GM21381 (cell line): ENCODE data around the gene ESYT1.

Source experiments
- ATAC-seq: cut with Tn5 transposase; IDR thresholded peaks from one replicate; pipeline ENCODE4 v1.9.1; 2021; ENCODE audit warnings: mild to moderate bottlenecking, moderate library complexity; ENCODE audit not compliant: unreplicated experiment

The ESYT1 gene

DNA sequence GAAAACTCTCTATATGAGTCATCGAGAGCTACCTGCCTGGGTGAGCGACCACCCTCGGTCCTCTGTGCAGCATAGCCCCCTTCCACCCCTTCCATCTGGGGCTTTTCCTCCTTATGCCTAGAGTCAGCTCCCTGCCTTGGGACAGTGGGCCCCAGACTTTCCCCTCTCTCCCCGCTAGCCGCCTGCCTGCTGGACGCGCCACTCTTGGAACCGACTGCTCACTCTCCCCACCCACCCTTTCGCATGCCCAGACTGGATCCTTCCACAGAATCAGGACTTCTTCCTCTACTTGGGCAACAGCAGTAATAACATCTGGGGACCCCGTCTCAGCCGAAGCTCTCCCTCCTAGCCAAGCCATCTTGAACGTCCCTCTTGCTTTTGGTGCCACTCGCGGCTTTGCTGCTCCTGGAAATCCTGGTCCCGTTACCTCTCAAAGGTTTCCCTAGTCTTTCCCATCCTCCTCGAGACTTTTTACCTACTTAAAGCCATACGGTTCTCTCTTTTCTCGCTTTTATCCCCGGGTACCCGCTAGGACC lies 671 bp downstream of the ESYT1 start:
- ATAC-seq, result no peak

DNA sequence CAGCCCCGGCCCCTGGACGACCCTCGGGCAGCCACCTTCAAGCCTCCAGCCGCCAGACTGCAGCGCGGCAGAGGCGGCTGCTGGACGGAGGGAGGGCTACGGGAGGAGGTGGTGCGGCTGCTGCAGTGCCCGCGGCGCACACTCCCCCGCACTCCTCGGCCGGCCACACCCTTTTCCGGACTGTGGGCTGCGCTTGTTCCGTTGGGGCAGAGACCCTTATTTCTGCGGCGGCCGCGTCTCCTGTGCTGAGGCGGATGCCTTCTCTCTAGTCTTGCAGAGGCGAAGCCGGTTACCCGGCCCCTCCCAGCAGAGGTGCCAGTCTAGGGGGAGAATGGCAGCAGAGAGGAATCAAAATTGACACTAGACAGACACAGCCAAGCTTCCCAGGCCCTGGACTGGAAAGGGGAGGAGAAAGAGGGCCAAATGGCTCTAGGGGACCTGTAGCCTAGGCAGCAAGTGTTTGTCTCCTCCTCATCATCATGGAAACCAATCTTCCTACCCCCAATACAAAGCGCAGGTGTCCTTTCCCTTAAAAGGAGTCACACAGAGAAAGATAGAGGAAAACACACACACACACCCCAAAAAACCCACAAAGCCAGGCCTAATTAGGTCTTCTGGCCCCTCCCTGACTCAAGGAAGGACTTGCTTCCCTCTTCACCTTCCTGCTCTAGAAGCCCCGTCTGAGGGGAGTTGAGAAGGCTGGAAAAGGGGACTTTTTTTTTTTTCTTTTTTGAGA lies 1.3 kb downstream of the ESYT1 start:
- peak; percentile 28 for ATAC-seq

DNA sequence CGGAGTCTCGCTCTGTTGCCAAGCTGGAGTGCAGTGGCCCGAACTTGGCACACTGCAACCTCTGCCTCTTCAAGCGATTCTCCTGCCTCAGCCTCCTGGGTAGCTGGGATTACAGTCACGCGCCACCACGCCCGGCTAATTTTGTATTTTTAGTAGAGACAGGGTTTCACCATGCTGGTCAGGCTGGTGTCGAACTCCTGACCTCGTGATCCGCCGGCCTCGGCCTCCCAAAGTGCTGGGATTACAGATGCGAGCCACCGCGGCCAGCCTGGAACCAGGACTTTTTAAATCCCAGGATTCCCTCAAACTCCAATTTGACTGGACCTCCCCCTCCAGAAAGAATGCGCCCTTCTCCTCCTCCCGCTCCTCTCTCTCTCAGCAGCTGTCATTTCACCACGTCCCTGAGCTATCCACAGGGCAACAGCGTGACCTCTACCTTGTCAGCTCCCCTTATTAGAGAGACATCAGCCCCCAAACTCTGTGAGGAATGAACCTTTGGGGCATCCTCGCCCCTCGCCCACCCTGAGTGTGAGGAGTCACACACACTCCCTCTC lies 2.0 kb downstream of the ESYT1 start:
- no peak for ATAC-seq

DNA sequence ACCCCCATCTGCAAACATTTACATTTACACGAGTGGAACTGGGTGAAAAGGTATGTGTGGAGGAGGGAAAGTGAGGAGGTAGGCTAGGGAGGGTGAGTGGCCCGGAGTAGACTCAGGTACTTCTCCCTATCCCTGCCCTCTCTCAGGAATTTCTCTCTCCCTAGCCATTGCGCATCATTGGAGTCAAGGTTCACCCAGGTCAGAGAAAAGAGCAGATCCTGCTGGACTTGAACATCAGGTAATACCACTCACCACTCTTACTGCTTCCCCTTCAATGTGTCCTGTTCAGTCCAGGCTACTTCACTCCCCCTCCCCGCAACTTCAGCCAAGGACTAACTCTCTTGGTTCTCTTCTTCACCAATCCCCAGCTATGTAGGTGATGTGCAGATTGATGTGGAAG lies 2.8 kb downstream of the ESYT1 start:
- ATAC-seq, result no peak

DNA sequence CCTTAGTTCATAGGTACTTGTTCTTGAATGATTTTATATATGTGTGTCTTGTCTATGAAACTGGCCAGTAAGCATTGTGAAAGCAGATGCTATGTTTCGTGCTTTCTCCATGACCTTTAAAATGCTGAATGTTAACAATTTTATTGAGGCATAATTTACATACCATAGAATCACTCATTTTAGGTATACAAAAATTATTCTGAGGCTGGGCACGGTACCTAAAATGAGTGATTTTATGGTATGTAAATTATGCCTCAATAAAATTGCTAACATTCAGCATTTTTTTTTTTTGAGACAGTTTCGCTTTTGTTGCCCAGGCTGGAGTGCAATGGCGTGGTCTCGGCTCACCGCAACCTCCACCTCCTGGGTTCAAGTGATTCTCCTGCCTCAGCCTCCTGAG lies 6.8 kb downstream of the ESYT1 start:
- no peak for ATAC-seq

DNA sequence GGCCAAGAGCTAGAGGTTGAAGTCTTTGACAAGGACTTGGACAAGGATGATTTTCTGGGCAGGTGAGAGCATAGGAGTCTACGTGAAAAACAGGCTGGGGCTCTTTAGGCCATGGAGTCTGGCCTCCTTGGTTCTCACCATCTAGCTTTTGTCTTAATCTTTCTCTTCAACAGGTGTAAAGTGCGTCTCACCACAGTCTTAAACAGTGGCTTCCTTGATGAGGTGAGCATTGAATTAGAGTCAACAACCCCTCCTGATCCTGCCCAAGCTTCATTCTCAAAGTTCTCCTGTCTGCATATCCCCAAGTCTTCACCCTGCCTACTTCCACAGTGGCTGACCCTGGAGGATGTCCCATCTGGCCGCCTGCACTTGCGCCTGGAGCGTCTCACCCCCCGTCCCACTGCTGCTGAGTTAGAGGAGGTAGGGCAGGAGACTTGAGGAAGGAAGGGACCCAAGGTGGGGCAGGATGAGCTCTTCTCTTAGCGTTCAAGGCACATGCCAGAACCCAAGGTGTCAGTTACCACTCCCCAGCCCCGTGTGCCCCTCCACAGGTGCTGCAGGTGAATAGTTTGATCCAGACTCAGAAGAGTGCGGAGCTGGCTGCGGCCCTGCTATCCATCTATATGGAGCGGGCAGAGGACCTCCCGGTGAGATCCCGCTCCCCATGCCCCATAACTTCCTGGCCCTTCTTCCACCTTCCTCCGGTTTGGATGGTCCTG lies 9.9 kb downstream of the ESYT1 start:
- ATAC-seq, result no peak

DNA sequence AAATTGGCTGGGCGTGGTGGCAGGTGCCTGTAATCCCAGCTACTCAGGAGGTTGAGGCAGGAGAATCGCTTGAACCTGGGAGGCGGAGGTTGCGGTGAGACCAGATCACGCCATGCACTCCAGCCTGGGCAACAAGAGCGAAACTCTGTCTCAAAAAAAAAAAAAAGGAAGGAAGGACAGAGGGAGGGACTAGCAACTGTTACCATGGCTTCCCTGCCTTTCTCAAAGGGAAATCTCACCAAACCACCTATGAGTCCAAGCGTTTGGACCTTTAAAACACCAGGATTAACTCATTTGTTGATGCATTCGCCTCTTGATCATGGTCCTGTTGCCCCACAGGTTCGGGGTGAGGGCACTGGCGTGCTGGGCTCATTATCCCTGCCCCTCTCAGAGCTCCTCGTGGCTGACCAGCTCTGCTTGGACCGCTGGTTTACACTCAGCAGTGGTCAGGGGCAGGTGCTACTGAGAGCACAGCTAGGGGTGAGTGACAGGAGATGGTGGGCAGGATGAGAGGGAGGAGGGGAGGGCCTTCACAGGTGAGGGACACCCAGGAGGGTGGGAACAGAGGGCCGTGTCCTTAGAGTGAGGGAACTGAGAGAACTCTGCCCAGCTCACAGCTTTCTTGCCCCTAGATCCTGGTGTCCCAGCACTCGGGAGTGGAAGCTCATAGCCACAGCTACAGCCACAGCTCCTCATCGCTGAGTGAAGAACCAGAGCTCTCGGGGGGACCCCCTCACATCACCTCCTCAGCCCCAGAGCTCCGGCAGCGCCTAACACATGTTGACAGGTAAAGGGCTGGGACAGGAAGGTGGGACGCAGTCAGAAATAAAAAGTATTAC lies 14.1 kb downstream of the ESYT1 start:
- ATAC-seq, result no peak

DNA sequence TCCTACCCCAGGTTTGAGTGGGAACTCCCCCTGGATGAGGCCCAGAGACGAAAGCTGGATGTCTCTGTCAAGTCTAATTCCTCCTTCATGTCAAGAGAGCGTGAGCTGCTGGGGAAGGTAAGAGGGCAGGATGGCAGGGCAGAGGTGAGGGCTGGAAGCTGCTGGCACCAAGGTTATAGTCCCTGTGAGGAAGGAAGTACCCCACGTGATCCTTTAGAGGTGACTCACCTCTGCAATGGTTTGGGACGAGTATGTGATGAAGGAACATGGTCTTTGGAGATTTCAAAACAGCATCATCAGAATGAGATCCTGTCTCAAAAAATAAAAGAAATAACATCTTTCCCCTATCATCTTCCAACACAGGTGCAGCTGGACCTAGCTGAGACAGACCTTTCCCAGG lies 15.2 kb downstream of the ESYT1 start:
- ATAC-seq, result no peak

DNA sequence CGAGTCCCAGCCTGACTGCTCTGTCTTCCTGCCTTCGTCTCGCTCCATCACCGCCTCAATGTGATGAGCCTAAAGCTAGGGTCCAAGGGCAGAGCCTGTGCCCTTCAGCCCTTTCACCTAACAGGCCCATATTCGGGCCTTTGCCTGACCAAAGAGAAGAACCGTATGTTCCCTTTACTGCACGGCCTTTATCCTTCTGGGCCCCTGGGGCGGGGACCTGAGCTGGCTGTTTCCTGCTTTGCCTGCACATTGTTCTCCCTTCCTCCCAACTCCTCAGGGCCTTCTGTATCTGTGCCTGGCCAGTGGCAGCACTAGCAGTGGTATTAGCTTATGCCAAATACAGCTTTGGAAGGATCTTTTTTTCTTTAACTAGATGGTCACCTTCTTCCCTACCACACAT lies 15.8 kb downstream of the ESYT1 start:
- ATAC-seq, result no peak

DNA sequence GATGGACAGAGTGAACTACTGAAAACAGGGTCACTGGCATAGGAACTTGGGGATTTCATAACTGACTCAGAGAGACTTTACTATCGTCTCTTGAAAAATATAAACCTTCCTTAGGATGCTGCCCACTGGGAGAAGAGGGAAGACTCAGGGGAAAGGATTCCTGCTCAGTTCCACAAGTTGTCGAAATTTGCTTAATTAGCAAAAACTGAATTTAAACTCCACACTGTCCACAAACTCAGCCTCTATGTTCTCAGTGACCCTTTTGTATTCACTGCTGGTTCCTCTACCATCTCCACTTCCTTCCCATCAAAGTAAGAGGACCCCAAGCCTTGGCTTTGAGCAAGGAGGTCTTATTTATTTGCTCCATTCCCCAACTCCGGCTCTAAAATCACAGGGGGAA lies 17.1 kb downstream of the ESYT1 start:
- no peak for ATAC-seq

DNA sequence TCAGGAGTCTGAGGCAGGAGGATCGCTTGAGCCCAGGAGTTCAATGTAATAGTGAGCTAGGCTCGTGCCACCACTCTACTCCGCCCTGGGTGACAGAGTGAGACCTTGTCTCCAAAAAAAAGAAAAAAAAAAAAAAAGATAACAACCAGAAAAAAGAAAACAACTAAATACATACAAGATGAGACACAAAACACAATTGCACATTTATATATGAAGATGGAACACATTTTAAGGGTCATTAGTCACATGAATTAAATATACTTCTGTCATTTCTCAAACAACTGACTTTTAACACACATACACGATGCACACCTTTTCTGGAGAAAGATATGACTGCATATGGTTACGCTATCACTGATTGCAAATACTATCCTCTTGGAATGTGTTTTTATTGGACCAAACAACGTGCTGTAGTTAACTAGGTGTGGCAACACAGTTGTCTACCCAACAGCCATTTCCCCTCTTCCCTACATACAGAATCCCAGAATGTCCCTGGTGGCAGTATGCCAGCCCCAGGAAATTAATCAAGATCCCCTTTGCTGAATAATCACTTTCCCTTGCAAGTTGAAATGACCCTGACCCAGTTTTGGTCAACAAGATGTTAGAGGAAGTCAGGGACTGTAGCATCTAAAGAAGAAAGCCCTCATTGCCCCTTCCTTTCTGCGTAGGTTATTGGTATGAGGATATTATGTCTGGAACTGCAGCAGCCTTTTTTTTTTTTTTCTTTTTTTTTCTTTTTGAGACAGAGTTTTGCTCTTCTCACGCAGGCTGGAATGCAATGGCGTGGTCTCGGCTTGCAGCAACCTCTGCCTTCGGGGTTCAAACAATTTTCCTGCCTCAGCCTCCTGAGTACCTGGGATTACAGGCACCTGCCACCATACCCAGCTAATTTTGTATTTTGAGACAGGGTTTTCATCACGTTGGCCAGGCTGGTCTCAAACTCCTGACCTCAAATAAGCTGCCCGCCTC lies 18.7 kb downstream of the ESYT1 start:
- no peak for ATAC-seq

DNA sequence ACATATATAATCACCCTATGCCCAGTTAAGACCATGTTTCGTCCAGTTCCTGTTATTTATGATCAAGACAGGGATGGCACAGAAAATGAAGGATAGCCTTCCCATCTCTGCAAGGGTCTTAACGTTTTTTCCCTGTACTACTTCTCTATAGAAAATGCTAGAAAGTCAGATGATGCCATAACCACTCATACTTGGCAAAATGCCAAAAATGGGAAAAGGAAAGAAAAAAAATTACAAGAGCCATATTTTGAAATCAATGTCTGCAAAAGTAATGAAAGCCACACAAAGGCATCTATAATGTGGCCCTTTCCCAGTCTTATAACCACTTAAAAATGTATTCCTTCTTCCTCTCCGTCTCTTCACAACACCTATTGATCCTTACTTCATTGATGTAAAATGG lies 22.5 kb downstream of the ESYT1 start:
- ATAC-seq, result no peak

DNA sequence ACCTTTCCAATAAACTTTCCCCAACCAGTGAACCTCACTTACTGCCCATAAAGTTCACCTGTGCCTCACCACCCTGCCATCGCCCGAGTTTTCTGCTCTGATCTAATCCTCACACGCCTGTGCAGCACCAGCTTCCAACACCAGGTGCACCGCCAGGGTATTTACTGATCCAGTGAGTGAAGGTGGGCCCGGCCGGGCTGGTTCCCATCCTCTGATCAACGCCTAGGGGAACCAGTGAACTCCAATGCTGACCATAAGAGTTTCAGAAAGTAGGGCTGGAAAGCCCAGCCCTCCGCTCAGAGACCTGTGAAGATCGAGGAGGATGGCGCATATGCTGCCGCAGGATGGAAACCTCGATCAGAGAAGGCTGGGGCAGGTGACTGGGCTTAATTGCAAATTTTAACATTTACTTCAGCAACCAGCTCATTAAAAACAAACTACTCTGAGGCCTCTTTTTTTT lies 23.6 kb downstream of the ESYT1 start:
- ATAC-seq, result peak; percentile 48

DNA sequence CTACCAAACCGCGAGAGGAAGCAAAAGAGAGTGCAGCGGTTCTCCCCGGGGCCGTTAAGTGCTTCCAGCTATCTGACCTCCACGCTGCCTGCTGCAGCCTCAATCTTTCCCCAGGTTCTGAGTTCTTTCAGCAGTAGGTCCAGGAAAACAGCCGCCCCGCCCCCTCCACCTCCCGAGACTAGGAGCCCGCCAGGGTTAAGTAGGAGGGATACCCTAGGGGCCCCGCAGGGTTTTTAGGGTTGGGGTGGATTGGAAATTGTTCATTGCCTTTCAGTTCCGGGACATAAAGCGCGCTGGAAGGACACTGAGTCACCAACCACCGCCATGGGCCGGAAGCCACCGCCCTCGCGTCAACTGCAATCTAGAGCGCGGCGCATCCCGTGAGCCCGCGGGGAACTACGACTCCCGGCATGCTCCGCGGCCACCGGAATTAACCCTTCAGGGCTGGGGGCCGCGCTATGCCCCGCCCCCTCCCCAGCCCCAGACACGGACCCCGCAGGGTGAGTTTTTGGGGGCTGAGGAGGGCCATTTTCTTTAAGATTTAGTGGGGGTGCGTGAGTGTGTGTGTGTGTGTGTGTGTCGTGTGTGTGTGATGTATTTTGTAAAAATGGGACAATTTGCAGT lies 24.2 kb downstream of the ESYT1 start, which contains the start of gene MYL6B:
MYL6B (plus strand) TSS at position 456 of the 624 bp plus-strand sequence. CDS start 1,332 bp downstream, outside the sequence.
- peak; percentile 85 for ATAC-seq

DNA sequence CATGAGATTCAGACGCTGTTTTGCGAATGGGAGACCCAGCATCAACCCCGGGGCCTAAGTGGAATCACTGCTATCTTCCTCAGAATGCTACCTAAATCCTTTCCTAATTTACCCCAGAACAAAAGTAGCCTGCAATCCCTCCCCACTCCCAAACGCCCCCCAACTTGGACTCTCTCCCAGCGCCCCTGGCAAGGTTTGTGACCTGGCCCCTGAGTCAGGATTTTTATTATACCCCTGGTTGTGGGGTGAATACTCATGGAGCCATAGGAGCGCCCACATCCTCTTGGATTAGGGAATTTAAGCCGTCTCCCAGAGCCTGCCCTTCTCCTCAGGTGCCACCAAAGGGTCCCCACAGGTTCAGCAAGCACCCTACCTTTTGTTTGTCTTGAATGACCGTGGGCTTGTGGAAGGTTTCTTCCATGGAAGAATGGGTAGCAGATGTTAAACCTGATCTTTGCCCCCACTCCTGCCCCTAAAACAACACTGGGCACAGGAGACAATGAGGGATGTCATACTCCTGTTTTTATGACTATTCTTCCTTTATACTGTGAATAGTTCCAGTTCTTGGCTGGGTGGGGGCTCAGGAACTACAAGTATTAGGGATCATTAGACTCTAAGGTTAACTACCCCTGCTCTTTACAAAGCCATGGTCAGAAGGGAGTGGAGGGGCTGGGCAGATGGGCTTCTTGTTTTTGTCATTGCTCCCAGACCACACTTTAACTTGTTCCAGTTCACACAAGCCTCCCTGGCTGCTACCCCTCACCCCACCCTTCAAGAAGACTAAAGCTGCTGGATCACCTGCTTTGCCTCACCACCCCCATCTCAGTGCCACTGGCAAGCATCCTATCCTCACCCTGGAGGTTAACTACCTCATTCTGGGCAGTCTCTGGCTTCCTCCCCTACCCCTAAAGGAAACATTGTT lies 24.9 kb downstream of the ESYT1 start:
- no peak for ATAC-seq

DNA sequence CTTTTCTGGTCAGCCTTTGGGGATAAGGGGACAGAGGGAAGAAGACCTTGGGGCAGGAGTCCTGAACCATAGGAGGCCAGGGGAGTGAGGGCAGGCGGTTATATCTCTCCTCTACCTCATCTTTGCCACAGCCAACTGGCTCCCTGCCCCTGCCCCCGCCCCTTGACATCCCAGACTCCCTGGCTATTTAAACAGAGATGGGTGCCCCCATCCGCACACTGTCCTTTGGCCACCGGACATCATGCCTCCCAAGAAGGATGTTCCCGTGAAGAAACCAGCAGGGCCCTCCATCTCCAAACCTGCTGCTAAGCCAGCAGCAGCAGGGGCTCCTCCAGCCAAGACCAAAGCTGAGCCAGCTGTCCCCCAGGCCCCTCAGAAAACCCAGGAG lies 25.6 kb downstream of the ESYT1 start:
- no peak for ATAC-seq

DNA sequence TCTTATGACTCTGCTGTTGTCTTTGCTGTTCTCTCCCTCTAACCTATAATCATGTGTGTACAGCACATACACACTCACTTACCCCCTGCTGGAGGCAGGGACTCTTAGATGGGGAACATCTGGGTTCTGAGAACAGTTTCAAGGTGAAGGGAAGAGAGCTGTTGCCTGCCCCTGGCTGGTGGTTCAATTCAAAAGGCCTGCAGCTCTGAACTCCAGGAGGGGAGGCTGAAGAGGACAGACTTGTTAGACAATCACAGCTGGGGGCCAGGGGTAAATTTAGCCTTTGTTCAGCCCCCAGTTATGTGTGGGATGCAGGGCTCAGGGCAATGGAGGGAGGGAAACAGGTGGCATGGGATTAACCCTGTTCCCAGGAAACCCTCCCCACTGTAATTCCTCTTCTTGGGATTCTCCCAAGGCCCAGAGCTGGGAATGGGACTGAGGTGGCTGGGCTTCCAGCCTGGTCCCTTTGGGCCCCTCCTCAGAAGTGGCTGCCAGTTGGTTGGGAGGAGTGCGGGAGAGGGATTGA lies 26.2 kb downstream of the ESYT1 start:
- no peak for ATAC-seq

DNA sequence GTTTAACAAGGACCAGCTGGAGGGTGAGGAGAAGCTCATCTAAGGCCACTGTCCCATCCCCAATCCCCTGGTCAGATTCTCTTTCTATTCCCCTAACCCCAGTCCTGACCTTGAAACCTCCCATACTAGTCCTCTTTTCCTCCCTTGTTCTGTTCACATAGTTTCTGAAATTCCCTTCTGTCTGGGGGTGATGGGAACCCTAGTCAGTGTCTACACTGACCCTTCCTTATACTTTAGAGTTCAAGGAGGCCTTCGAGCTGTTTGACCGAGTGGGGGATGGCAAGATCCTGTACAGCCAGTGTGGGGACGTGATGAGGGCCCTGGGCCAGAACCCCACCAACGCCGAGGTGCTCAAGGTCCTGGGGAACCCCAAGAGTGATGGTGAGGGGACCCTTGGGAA lies 26.8 kb downstream of the ESYT1 start:
- ATAC-seq, result no peak
